GM18511 (cell line): ENCODE data around the gene KRT9.
"Not testable (repeated sequence)": the region's sequence is repeated elsewhere in the genome, so short reads cannot be mapped to it uniquely, and the experiment has no call there.

Source experiments
- ATAC-seq: cut with Tn5 transposase; IDR thresholded peaks from one replicate; pipeline ENCODE4 v1.9.1; 2021; ENCODE audit warnings: mild to moderate bottlenecking, moderate library complexity; ENCODE audit not compliant: unreplicated experiment

Gene KRT9

GRCh38 chr17:41571561-41572434, at the start of gene KRT9:
Gene KRT9 (minus strand): TSS chr17:41572059. CDS start chr17:41571992, 67 bp downstream.
- ATAC-seq, result no peak

GRCh38 chr17:41621435-41621817, 49.6 kb upstream of the KRT9 start:
- ATAC-seq, result not testable (repeated sequence)

GRCh38 chr17:41620583-41621434, 49.0 kb upstream of the KRT9 start:
- no peak for ATAC-seq

- ATAC-seq, result not testable (repeated sequence)
Observed at GRCh38 chr17:41619927-41620582, 48.2 kb upstream of the KRT9 start.

- ATAC-seq, result no peak
Observed at GRCh38 chr17:41619036-41619926, 47.4 kb upstream of the KRT9 start.

- no peak for ATAC-seq
Observed at GRCh38 chr17:41618341-41619035, 46.6 kb upstream of the KRT9 start.

- no peak for ATAC-seq
Observed at GRCh38 chr17:41617698-41618097, 45.8 kb upstream of the KRT9 start.

- ATAC-seq, result no peak
Observed at GRCh38 chr17:41617136-41617535, 45.3 kb upstream of the KRT9 start.

- ATAC-seq, result not testable (repeated sequence)
Observed at GRCh38 chr17:41616486-41616885, 44.6 kb upstream of the KRT9 start.

GRCh38 chr17:41615454-41615853, 43.6 kb upstream of the KRT9 start:
- ATAC-seq, result no peak

GRCh38 chr17:41614767-41615166, 42.9 kb upstream of the KRT9 start:
- ATAC-seq, result not testable (repeated sequence)

- ATAC-seq, result no peak
Observed at GRCh38 chr17:41614098-41614497, 42.2 kb upstream of the KRT9 start.

- no peak for ATAC-seq
Observed at GRCh38 chr17:41613277-41614082, 41.6 kb upstream of the KRT9 start.

- ATAC-seq, result not testable (repeated sequence)
Observed at GRCh38 chr17:41612376-41613160, 40.7 kb upstream of the KRT9 start, which contains the start of gene KRT16. Gene KRT16 (minus strand): TSS chr17:41612767. CDS start chr17:41612688, 79 bp downstream.

- no peak for ATAC-seq
Observed at GRCh38 chr17:41610965-41611640, 39.2 kb upstream of the KRT9 start.

GRCh38 chr17:41610061-41610517, 38.2 kb upstream of the KRT9 start:
- not testable (repeated sequence) for ATAC-seq

GRCh38 chr17:41606930-41607329, 35.1 kb upstream of the KRT9 start:
- not testable (repeated sequence) for ATAC-seq
